Measurements from ENCODE around the gene VAV1. TPM values are rescaled to one million over a fixed set of nuclear protein-coding genes. Genes with fewer than 3 reads are reported as not detected.
"Not testable (repeated sequence)": the region's sequence is repeated elsewhere in the genome, so short reads cannot be mapped to it uniquely, and the experiment has no call there.

Gene VAV1
- total RNA-seq, 6 experiments from 2014 or later = 1.1 to 7.9 (median 3.1) TPM

GRCh38 chr19:6864325-6864940 is 91.9 kb downstream of the VAV1 start:
- H3K27me3 ChIP-seq = no peaks in the 10 kb centered on the region
- no peak for TF ChIP-seq POLR2A (IDR thresholded peaks at IDR 0.05)
- TF ChIP-seq CTCF (IDR thresholded peaks at IDR 0.05) = no peak
- 49% methylated on average over 9 of the region's 9 CpGs for WGBS (ENCODE audit: insufficient coverage, low coverage, low lambda C conversion rate, missing lambda C conversion rate)
- peaks cover 0 to 7% (median 0%) of the 10 kb centered on the region in 4 donors for H3K4me1 ChIP-seq
- no peak overlapping the region for H3K27ac ChIP-seq
- H3K9me3 ChIP-seq = no peaks in the 10 kb centered on the region
- no peak overlapping the region for H3K4me3 ChIP-seq
- no peaks in the 10 kb centered on the region for H3K36me3 ChIP-seq
- DNase-seq = no peak
- intact Hi-C loops (cut with DNase I) = loop anchor here (10.0 kb wide), 4 partner anchors 130 to 350 kb away; partner anchors contain the start of genes GPR108 (in 1 of the 2) and TRIP10 (in 1 of the 2)
- ATAC-seq = no peak

GRCh38 chr19:6865849-6866248 is 93.3 kb downstream of the VAV1 start:
- Histone ChIP-seq H3K27ac (no peak overlapping the region), H3K4me1 (peaks cover 0 to 7% (median 0%) of the 10 kb centered on the region in 4 donors), H3K9me3 (no peaks in the 10 kb centered on the region), H3K36me3 (no peaks in the 10 kb centered on the region), H3K4me3 (no peak overlapping the region), H3K27me3 (no peaks in the 10 kb centered on the region)
- no peak for DNase-seq
- no peak for TF ChIP-seq CTCF (IDR thresholded peaks at IDR 0.05)
- TF ChIP-seq POLR2A (IDR thresholded peaks at IDR 0.05) = no peak
- no peak for ATAC-seq
- intact Hi-C loops (cut with DNase I) = loop anchor here (10.0 kb wide), 4 partner anchors 131 to 351 kb away; partner anchors contain the start of genes GPR108 (in 1 of the 2) and TRIP10 (in 1 of the 2)
- WGBS (ENCODE audit: insufficient coverage, low coverage, low lambda C conversion rate, missing lambda C conversion rate) = 67% methylated on average over 8 of the region's 10 CpGs

- TF ChIP-seq CTCF (IDR thresholded peaks at IDR 0.05) (no peak), POLR2A (IDR thresholded peaks at IDR 0.05) (no peak)
- WGBS (ENCODE audit: insufficient coverage, low coverage, low lambda C conversion rate, missing lambda C conversion rate) = 23% methylated on average over 3 of the region's 6 CpGs
- Histone ChIP-seq H3K4me3 (no peak overlapping the region), H3K27me3 (no peaks in the 10 kb centered on the region), H3K4me1 (peaks cover 0 to 7% (median 0%) of the 10 kb centered on the region in 4 donors), H3K27ac (no peak overlapping the region), H3K36me3 (no peaks in the 10 kb centered on the region), H3K9me3 (no peaks in the 10 kb centered on the region)
- DNase-seq (no peak), ATAC-seq (no peak)
- intact Hi-C loops (cut with DNase I) = loop anchor here (10.0 kb wide), 4 partner anchors 132 to 352 kb away; partner anchors contain the start of genes GPR108 (in 1 of the 2) and TRIP10 (in 1 of the 2)
Observed at GRCh38 chr19:6866741-6867151, 94.2 kb downstream of the VAV1 start.

- 9% methylated on average over 4 of the region's 4 CpGs for WGBS (ENCODE audit: insufficient coverage, low coverage, low lambda C conversion rate, missing lambda C conversion rate)
- DNase-seq = no peak
- TF ChIP-seq POLR2A (IDR thresholded peaks at IDR 0.05) (no peak), CTCF (IDR thresholded peaks at IDR 0.05) (no peak)
Observed at GRCh38 chr19:6868351-6868750, 95.8 kb downstream of the VAV1 start.

GRCh38 chr19:6869151-6869882 is 96.8 kb downstream of the VAV1 start:
- intact Hi-C loops (cut with DNase I) = loop anchor here (10.0 kb wide), 4 partner anchors 135 to 355 kb away; partner anchors contain the start of genes GPR108 (in 1 of the 2) and TRIP10 (in 1 of the 2)
- WGBS (ENCODE audit: insufficient coverage, low coverage, low lambda C conversion rate, missing lambda C conversion rate) = 82% methylated on average over 14 of the region's 22 CpGs
- DNase-seq, H3K4me3 ChIP-seq, H3K36me3 ChIP-seq, H3K27me3 ChIP-seq, H3K9me3 ChIP-seq, H3K4me1 ChIP-seq, ATAC-seq, H3K27ac ChIP-seq: not testable (repeated sequence)

More at GRCh38 chr19:6868351-6868750, 95.8 kb downstream of the VAV1 start:
- no peaks in the 10 kb centered on the region for H3K9me3 ChIP-seq
- intact Hi-C loops (cut with DNase I) = loop anchor here (10.0 kb wide), 4 partner anchors 134 to 354 kb away; partner anchors contain the start of genes GPR108 (in 1 of the 2) and TRIP10 (in 1 of the 2)
- H3K36me3 ChIP-seq = no peaks in the 10 kb centered on the region
- H3K4me1 ChIP-seq = peaks cover 0 to 1% (median 0%) of the 10 kb centered on the region in 4 donors
- no peak for ATAC-seq
- no peak overlapping the region for H3K27ac ChIP-seq
- H3K27me3 ChIP-seq = no peaks in the 10 kb centered on the region
- H3K4me3 ChIP-seq = no peak overlapping the region
